ENCODE results near the gene AKAP13. TPM values are rescaled to one million over a fixed set of nuclear protein-coding genes. Genes with fewer than 3 reads are reported as not detected.

The AKAP13 gene
- total RNA-seq, 1 experiment from 2014 or later = 29.1 TPM

DNA sequence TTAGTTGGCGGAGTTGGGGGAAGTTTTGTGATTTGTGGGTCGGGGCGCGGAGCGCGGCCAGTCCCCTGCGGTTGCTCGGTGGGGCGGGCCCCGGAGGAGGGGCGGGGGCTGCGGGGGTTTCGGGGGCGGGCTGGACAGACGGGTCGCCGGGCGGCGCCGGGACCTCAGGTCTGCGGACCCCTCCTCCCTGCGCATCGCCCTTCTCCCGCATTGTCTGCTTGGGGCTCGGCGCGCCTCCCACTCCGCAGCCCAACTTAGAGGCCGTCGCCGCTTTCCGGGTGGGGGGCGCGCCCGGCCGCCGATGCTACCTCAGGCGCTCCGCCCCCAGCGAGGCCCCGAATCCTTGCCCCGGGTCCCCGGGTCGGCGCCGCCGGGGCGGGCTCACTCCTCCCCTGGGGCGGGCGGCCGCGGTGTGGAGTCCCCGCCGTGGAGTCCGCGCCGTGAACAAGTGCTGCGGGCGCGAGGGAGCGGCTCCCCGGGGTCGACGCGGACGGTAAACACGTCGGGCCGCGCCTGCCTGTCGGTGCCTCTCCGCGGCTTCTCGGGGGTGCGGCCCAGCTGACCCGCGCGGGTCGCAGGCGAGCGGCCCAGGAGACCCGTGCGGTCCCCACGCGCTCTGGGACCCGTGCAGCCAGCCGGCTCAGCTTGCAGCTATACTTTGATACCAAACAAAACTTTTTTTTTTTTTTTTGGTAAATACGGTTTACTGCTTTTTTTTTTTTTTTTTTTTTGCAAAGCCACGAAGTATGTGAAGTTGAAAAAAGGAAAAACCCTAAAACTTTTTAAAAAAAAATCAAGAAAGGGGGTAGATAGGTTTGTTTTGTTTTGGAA, 624 bp downstream of the AKAP13 start:
- in situ Hi-C loops (cut with HindIII; ENCODE audit: low pct_unique_long_range_greater_than_20kb, low sequenced_read_pairs) = no loop called here
- DNase-seq (ENCODE audit: low read depth) = peak; percentile 39

- in situ Hi-C loops (cut with HindIII; ENCODE audit: low pct_unique_long_range_greater_than_20kb, low sequenced_read_pairs) = no loop called here
- DNase-seq (ENCODE audit: low read depth) = no peak
These were observed 1.7 kb downstream of the AKAP13 start for GRCh38 chr15:85381850-85382751.

- in situ Hi-C loops (cut with HindIII; ENCODE audit: low pct_unique_long_range_greater_than_20kb, low sequenced_read_pairs) = no loop called here
- no peak for DNase-seq (ENCODE audit: low read depth)
These were observed 2.5 kb downstream of the AKAP13 start for GRCh38 chr15:85382942-85383341.

- no peak for DNase-seq (ENCODE audit: low read depth)
- in situ Hi-C loops (cut with HindIII; ENCODE audit: low pct_unique_long_range_greater_than_20kb, low sequenced_read_pairs) = no loop called here
These were observed 3.2 kb downstream of the AKAP13 start for GRCh38 chr15:85383470-85384148.

- in situ Hi-C loops (cut with HindIII; ENCODE audit: low pct_unique_long_range_greater_than_20kb, low sequenced_read_pairs) = no loop called here
- DNase-seq (ENCODE audit: low read depth) = no peak
These were observed 5.9 kb downstream of the AKAP13 start for GRCh38 chr15:85386261-85386660.

- in situ Hi-C loops (cut with HindIII; ENCODE audit: low pct_unique_long_range_greater_than_20kb, low sequenced_read_pairs) = no loop called here
- DNase-seq (ENCODE audit: low read depth) = no peak
These were observed 8.3 kb downstream of the AKAP13 start for GRCh38 chr15:85388566-85389305.

DNA sequence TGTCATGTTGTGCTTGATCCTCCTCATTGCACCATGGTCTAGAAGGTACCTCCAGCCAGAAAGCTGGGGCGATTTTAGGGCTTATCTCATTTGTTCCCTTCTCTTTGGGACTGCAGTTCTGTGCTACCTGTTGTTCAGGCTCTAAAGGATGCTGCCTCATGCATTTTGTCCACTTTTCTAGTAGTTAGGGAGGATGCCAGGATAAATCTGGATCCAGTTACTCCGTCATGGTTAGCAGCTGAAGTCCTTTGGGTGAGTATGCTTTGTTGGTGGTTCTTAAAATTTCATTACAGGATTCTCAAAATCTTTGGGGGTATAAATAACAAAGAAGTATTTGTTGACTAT, 8.9 kb downstream of the AKAP13 start:
- no peak for DNase-seq (ENCODE audit: low read depth)
- in situ Hi-C loops (cut with HindIII; ENCODE audit: low pct_unique_long_range_greater_than_20kb, low sequenced_read_pairs) = no loop called here

DNA sequence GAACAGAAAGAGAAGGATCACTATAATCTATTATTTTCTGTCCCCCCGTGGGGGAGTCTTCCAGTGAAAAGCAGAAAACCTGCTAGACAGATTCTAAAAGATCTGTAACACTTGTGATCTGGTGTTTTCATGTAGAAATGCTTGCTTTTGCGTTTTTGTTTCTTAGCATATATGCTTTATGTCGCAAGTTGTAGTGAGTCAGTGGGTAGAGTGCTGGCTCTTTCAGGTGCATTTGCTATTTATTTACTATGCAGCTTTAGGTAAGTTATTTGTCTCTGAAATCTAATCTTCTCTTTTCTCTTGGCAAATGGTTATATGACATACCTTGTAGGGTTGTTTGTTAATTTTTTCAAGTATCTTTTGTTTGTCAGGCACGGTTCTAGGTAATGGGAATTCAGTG, 9.4 kb downstream of the AKAP13 start:
- no peak for DNase-seq (ENCODE audit: low read depth)
- in situ Hi-C loops (cut with HindIII; ENCODE audit: low pct_unique_long_range_greater_than_20kb, low sequenced_read_pairs) = no loop called here

DNA sequence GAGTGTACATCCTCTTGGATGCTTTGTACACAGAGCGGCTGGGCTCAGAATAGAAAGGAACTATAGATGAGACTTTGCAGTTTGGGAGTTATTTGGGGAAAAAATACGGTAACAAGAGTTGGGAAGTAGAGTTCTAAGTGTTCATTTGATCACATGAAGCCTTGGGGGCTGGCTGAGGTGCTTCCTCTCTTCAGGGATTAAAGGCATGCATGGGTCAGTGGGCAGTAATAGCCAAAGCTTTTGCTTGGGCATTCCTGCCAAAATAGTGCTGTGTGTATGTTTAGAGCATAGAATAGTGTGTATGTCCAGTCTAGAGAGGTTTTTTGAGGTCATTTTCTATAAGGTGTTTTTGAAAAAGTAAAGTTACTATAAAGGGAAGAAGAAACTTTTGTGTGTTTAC, 12.8 kb downstream of the AKAP13 start:
- no peak for DNase-seq (ENCODE audit: low read depth)
- in situ Hi-C loops (cut with HindIII; ENCODE audit: low pct_unique_long_range_greater_than_20kb, low sequenced_read_pairs) = no loop called here

GRCh38 chr15:85394554-85395333, 14.3 kb downstream of the AKAP13 start:
- peak; percentile 29 for DNase-seq (ENCODE audit: low read depth)
- in situ Hi-C loops (cut with HindIII; ENCODE audit: low pct_unique_long_range_greater_than_20kb, low sequenced_read_pairs) = no loop called here

DNA sequence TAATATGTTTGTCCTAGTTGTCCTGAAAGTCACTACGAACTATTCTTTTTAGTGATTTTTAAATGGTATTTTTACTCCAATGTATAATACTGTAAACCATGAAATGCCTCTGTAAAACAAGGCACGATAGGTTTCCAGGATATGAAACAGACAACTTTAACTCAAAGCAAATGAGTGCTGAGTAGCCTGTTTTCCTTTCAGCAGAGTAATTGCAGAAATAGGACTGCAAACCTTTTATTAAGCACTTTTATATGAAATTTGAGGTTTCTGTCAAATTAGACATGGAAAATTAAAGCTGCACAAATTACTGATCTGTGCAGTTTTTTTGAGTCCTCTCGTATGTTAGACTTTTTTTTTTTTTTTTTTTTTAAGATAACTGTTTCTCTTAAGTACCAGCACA, 16.2 kb downstream of the AKAP13 start:
- in situ Hi-C loops (cut with HindIII; ENCODE audit: low pct_unique_long_range_greater_than_20kb, low sequenced_read_pairs) = no loop called here
- DNase-seq (ENCODE audit: low read depth) = no peak

DNA sequence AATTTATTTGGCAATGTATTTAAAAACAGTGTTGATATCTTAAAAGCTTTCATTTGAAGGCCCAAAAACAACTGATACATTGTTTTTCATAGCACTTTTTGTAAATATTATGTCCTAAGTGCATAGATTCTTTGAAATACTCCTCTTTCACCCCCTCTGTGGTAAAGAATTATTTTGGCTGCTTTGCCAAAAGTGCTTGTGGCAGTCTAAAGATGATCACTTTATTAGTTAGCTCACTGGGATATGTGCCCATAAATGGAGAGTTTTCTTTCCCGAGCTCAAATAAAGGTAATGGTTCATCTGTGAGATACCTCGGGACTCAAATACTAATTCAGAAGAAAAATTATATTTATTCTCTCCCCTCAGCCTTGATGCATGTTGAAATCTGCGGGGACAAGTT, 16.7 kb downstream of the AKAP13 start:
- in situ Hi-C loops (cut with HindIII; ENCODE audit: low pct_unique_long_range_greater_than_20kb, low sequenced_read_pairs) = no loop called here
- no peak for DNase-seq (ENCODE audit: low read depth)

DNA sequence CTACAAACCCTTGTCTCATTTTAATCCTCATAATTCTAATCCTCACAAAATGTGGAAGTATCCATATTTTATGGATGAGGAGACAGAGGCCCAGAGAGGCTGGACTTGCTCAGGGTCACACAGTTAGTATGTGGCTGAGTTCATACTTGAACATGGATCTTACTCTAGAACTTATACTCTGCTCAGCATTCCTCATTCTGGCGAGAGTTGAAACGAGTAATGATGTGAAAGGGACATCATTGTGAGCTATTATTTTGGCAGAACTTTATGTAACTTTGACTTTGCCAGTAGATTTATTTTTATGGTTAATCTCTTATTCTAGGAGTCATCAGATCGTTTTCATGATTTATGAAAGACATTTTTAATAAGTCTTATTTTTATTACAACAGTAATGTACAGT, 17.5 kb downstream of the AKAP13 start:
- in situ Hi-C loops (cut with HindIII; ENCODE audit: low pct_unique_long_range_greater_than_20kb, low sequenced_read_pairs) = no loop called here
- no peak for DNase-seq (ENCODE audit: low read depth)

DNA sequence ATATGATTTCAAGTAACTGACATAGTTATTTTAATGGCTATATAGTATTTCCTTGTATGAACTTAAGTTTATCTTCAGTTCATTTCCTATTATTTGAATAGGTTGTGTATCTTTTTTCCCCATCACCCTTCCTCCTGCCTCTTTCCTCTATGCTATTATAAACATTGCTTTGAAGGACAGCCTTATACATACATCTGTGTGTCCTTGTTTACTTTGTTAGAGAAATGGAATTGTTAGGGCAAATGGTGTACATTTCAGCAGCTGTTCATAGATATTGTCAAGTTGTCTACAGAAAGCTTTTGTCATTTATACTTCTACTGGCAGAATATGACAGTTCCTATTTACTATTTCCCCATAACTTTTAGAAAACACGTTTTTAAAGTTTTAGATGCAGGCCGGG, 18.4 kb downstream of the AKAP13 start:
- in situ Hi-C loops (cut with HindIII; ENCODE audit: low pct_unique_long_range_greater_than_20kb, low sequenced_read_pairs) = no loop called here
- DNase-seq (ENCODE audit: low read depth) = no peak

DNA sequence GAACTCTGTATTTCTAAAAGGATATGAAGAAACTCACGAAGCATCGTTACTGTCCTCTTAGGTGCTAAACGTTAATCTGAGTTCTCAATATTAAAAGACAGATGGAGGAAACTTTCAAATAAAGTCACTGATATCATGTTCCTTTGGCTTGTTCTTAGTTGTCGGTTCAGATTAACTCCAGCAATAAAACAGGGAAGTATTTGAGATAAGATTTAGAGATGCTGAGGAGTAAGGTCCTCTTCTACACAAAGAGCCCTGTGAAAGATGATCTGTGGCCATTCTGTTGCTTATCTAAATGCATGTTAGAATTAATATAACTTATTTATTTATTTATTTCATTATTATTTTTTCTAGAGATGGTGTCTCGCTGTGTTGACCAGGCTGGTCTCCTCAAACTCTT, 19.2 kb downstream of the AKAP13 start:
- in situ Hi-C loops (cut with HindIII; ENCODE audit: low pct_unique_long_range_greater_than_20kb, low sequenced_read_pairs) = no loop called here
- no peak for DNase-seq (ENCODE audit: low read depth)

- in situ Hi-C loops (cut with HindIII; ENCODE audit: low pct_unique_long_range_greater_than_20kb, low sequenced_read_pairs) = no loop called here
- DNase-seq (ENCODE audit: low read depth) = no peak
These were observed 20.2 kb downstream of the AKAP13 start for GRCh38 chr15:85400606-85401005.

DNA sequence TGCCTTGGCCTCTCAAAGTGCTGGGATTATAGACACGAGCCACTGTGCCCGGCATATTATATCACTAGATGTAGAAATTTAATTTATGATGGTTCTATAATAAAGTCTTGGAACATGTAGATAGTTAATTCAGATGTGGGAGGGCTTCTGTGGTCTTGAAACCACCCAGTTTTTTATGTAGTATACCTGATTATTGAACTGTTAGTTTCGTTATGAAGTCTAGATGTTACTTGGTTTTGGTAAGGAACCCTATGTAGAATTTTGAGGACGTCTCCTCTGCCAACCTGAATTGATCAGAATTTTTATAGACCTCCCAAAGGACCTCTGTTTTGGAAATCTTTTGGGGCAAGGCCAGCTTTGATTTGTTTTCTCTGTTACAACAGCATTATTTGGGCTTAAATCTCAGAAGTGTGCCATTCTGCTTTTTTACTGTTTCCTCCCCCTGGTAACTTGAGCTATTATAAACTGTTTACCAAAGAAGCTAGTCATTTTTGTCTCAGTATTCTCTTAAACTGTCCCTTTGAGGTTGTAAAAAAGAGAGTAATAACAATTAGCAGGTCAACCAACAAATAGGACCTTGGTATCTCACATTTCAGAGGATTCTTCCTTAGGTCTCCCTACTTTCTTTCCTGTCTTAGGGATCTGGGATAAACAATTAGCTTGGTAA, 20.8 kb downstream of the AKAP13 start:
- no peak for DNase-seq (ENCODE audit: low read depth)
- in situ Hi-C loops (cut with HindIII; ENCODE audit: low pct_unique_long_range_greater_than_20kb, low sequenced_read_pairs) = no loop called here
